Stimulated activated CD4-positive, alpha-beta T cell treated with anti-CD3 and anti-CD28 coated beads, Interleukin-15, amount 100 ng/mL, for 48 hours (primary cell): Measurements from ENCODE around the gene WSB1.
A peak's percentile ranks its signal among the peaks of the same experiment; 100 is the strongest.
"Not testable (repeated sequence)": the region's sequence is repeated elsewhere in the genome, so short reads cannot be mapped to it uniquely, and the experiment has no call there.

Source experiments
- DNase-seq, 2 donors: peaks; one replicate each; pipeline ENCODE4 v3.0.0-alpha.2; 2020; ENCODE audit warnings: low read depth in 2 of 2

Gene WSB1

DNA sequence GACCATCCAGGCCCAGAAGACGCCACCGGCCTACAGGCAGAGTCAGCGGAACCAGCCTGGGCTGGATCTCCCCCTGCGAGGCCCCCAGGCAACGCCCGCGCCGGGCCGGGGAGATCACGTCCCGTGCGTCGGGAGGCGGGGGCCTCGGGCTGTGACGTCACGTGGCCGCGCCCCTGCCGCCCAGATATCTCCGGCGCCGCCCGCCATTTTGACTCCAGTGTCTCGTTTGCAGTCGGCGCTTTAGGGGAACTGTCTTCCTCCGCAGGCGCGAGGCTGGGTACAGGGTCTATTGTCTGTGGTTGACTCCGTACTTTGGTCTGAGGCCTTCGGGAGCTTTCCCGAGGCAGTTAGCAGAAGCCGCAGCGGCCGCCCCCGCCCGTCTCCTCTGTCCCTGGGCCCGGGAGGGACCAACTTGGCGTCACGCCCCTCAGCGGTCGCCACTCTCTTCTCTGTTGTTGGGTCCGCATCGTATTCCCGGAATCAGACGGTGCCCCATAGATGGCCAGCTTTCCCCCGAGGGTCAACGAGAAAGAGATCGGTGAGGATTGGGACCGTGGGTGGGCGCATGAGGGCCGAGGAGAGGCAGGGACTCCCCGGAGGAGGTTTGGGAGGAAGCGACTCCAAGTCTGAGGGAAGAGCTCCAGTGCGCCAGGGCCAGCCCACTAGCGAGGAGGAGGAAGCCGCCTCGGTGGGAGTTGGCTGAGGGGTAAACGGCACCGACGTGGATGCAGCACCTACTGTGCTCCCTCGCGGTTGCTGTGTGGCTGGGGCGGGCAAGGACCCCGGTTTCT, at the start of gene WSB1:
Gene WSB1 (plus strand): TSS at position 217 of the 791 bp plus-strand sequence. CDS start 282 bp downstream, at position 499.
- DNase-seq = peak; percentile 82 to 89

- DNase-seq = no peak
Observed at GRCh38 chr17:27244491-27245223, 49.3 kb upstream of the WSB1 start.

DNA sequence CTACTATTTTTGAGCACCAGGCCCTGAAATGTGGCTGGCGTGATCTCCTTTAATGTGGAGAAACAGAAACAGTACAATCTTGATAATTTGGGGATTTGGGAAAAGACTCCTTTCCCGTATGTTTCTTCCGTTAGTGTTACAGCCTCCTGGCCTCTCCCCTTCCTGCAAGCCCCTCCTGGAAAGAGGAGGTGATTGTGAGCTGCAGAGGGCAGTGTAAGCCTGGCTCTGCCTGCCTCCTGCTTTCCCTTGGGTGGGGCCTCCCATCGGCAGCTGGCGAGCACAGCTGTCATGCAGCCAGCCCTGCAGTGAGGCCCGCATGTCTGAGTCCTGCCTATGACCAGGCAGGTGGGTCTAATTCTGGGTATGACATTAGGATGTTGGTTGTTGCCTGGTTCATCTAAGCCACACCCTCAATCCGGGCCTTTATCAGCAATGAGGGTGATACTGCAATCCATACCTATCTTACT, 48.7 kb upstream of the WSB1 start:
- DNase-seq = peak; percentile 25 to 30

GRCh38 chr17:27246537-27246936, 47.4 kb upstream of the WSB1 start:
- no peak for DNase-seq

GRCh38 chr17:27247071-27247957, 46.6 kb upstream of the WSB1 start:
- DNase-seq = no peak

DNA sequence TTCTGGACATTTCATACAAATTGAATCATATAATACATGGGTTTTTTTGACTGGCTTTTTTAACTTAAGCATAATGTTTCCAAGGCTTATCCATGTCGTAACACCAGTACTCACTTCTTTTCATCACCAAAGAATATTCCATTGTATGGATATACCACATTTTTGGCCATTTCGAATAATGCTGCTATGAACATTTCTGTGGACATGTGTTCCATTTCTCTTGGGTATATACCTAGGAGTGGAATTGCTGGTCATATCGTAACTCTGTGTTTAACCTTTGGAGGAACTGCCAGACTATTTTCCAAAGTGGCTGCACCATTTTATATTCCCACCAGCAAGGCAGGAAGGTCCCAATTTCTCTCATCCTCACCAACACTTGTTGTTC, 46.0 kb upstream of the WSB1 start:
- no peak for DNase-seq

DNA sequence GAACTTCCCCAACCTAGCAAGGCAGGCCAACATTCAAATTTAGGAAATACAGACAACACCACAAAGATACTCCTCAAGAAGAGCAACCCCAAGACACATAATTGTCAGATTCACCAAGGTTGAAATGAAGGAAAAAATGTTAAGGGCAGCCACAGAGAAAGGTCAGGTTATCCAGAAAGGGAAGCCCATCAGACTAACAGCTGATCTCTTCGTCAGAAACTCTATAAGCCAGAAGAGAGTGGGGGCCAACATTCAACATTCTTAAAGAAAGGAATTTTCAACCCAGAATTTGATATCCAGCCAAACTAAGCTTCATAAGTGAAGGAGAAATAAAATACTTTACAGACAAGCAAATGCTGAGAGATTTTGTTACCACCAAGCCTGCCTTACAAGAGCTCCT, 43.1 kb upstream of the WSB1 start:
- not testable (repeated sequence) for DNase-seq

- not testable (repeated sequence) for DNase-seq
Observed at GRCh38 chr17:27254802-27255201, 39.1 kb upstream of the WSB1 start.

DNA sequence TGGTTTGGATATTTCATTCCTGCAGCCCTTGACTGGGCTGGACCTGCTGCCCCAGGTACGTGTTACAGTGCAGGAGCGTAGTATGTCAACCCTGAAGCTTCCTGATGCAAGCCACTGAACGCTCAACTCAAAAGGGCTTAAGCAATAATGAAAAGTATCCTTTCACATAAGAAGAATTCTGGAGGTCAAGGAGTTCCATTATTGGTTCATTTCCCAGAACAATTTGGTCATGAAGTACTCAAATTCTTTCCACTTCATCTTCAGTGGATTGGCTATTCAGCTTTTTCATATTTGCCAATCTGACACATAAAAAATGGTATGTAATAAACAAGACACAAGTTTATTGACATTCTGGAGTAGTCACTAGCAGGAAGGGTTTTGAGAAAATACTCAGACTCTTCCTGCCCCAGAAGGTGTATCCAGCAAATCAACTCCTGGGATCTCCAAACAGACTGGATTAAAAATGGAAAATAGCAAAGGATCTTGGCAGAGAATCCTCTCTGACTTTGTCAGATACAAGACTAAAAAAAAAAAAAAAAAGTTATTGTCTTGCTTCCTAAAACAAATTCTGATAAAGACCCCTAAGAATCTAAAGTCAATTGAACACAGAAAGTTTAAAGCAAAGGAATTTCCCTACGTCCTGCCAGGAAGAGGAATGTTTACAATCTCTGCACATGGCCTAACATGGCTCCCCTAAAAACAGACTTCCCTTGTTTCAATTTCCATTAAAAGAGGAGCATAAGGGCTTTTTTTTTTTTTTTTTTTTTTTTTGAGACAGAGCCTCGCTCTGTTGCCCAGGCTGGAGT, 37.5 kb upstream of the WSB1 start:
- no peak for DNase-seq

- no peak for DNase-seq
Observed at GRCh38 chr17:27257031-27257357, 36.9 kb upstream of the WSB1 start.

DNA sequence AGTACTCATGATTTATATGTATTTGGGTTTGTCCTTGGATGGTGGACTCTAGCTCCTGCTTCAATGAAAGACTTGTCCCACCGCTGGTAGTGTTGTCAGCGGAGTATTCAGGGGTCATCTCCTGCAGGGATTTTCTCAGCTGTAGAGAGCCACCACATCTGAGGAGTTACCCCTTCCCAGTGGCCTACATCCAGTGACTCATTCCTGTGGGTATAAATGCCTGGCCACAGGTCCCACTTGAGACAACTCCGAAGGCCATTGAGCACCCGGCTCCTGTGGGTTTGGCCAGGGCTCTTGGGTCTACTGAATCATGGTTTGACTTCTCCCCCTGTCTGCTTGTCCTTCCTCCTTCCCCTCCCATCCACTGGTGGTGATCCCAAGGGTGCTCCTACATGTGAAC, 34.6 kb upstream of the WSB1 start:
- DNase-seq = no peak

DNA sequence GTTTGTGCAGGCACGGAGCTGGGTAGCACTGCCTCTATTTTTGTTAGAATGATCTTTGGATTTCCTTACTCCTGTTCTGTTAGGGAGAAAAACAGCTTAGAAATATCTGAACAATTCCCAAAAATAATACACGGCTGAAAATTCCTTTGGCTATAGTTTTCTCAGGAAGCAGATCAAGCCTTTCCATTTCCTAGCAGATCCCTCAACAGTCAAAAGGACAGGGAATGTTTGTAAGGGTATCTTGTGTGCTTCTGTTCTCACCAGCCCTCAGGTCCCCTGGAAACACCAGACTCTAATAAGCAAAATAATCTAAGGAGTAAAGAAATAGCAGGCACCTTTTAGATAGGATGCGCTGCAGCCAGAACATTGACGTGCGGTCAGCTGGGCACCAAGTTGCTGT, 30.5 kb upstream of the WSB1 start:
- no peak for DNase-seq

DNA sequence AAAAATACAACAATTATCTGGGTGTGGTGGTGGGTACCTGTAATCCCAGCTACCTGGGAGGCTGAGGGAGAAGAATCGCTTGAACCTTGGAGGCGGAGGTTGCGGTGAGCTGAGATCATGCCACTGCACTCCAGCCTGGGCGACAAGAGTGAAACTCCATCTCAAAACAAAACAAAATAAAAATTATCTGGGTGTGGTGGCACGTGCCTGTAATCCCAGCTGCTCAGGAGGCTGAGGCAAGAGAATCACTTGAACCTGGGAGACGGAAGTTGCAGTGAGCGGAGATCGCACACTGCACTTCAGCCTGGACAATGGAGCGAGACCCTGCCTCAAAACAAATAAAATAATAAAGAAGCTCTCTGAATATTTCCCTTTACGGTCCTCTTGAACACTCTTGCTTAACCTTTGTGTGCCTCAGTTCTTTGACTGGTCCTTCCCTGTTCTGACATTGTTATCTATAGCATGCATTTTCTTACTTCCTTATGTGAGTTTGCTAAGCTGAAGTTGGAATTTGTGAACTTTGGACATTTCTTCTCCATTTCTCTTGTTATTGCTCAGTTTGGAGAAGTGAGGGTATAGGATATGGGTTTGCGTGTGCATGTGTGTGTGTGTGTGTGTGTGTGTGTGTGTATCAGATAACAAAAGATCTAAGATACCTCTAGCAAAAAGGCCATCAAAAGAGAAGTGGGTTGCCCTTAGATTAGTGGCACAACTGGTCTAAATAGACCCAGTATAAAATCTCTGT, 29.7 kb upstream of the WSB1 start:
- no peak for DNase-seq

DNA sequence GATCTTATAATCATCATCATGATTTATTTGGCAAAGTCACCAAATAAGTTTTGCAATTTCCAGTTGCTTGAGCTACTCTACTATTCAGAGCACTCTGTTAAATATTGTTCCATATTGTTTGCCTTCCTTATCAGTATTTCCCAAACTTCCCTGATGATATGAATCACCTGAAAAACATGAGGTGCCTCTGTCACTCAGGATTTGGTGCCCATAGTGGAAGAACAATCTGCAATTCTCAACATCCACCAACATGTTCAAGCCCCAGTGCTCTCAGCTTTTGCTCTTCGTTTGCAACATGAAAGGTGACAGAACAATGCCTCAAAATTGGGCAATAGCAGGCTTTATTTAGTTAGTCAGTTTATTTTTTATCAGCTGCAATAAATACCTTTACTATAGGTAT, 28.6 kb upstream of the WSB1 start:
- DNase-seq = no peak

DNA sequence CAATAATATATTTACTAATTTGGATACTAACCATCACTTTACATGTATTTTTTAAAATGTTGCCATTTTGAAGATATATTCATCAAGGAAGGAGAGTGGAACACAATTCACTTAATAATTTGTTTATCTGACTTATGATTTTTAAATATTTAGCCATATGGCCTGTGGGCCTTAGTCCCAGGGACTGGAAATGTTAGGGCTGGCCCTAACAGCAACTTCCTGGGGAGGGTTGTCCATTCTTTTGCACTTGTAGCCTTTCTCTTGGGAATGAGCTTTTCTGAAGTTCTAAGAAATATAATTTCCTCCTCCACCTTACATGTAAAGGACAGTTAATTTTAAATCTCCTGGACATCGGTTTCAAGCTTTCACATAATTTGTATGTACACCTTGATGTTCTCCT, 27.7 kb upstream of the WSB1 start:
- no peak for DNase-seq

DNA sequence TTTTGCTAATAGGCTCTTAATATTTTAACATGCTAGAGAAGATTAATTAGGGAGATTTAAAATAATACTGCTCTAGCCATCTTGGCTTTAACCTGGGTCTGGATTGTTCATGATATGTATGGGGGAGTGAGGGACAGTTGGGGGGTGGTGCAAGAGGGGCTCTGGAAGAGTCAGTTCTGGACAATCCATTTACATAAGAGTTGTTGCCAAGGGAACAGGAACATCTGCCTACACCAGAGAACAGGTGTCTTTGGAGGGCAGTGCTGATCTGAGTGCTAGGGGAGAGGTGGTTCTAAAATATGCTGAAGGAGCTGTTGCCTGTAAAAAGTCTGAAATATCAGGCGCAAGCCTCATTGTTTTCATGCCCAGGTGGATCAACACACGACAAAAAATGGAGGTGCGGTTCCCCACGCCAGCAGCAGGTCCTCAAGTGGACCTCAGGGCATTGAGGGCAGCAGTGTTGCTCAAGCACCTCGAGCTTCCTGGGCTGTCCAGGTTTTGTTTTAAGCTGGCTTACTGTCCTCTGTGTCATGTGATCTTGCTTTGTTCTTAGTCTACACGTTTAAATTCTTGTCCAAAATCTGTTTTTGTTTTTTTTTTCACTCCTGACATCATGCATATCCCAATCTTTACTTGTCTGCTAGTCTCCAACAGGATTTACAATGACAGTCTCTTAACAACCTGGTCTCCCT, 25.4 kb upstream of the WSB1 start:
- DNase-seq = no peak

DNA sequence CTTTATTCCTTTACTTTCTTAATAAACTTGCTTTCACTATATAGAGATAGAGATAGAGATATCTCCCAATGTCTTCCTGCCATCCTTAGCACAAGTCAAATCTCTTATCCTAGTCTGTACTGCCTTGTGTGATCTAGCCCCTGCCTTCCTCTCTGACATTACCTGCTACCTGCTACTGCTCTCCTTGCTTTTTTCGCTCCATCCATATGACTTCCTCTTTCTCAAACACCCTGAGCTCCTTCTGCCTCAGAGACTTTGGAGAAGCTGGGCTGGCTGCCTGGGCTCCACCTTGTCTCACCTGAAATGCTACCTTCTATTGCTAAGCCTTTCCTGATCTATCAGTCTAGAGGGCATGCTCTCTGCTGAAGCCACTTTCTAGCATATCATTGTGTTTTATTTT, 24.7 kb upstream of the WSB1 start:
- no peak for DNase-seq

DNA sequence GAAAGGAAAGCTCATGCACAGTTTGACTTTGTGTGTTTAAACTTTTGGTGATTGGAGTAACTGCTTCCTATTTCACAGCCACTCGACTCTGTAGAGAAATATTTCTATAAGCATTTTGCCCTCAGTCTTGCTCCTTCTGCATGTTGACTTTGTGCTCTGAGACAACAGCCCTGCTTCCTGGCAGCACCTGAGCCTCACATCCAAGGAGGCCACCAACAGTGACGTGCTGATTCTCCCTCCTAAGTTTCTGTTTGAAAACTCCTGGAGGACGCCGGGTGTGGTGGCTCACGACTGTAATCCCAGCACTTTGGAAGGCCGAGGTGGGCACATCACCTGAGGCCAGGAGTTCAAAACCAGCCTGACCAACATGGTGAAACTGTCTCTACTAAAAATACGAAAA, 23.9 kb upstream of the WSB1 start:
- DNase-seq = no peak

GRCh38 chr17:27276653-27277156, 17.2 kb upstream of the WSB1 start:
- DNase-seq = no peak

- DNase-seq = not testable (repeated sequence)
Observed at GRCh38 chr17:27279132-27279531, 14.8 kb upstream of the WSB1 start.
